ENCODE data around the gene UBAC2.
A peak's percentile ranks its signal among the peaks of the same experiment; 100 is the strongest.
"Not testable (repeated sequence)": the region's sequence is repeated elsewhere in the genome, so short reads cannot be mapped to it uniquely, and the experiment has no call there.

The UBAC2 gene

GRCh38 chr13:99190147-99190985 lies 10.3 kb upstream of the UBAC2 start:
- no peak for DNase-seq

GRCh38 chr13:99191336-99191899 lies 9.2 kb upstream of the UBAC2 start:
- DNase-seq = no peak

GRCh38 chr13:99191900-99192399 lies 8.7 kb upstream of the UBAC2 start:
- no peak for DNase-seq

- no peak for DNase-seq
These were observed 8.2 kb upstream of the UBAC2 start for GRCh38 chr13:99192480-99192879.

GRCh38 chr13:99193152-99193551 lies 7.5 kb upstream of the UBAC2 start:
- no peak for DNase-seq

- no peak for DNase-seq
These were observed 4.1 kb upstream of the UBAC2 start for GRCh38 chr13:99196466-99197116.

- no peak for DNase-seq
These were observed 3.5 kb upstream of the UBAC2 start for GRCh38 chr13:99197117-99197651.

- no peak for DNase-seq
These were observed 868 bp upstream of the UBAC2 start for GRCh38 chr13:99199541-99200431.

GRCh38 chr13:99203601-99204579 lies 3.2 kb downstream of the UBAC2 start:
- no peak for DNase-seq

GRCh38 chr13:99205621-99206220 lies 5.1 kb downstream of the UBAC2 start:
- DNase-seq = no peak

- no peak for DNase-seq
These were observed 5.6 kb downstream of the UBAC2 start for GRCh38 chr13:99206226-99206625.

- DNase-seq = no peak
These were observed 6.2 kb downstream of the UBAC2 start for GRCh38 chr13:99206873-99207272.

GRCh38 chr13:99207511-99207910 lies 6.9 kb downstream of the UBAC2 start:
- no peak for DNase-seq

- DNase-seq = no peak
These were observed 7.5 kb downstream of the UBAC2 start for GRCh38 chr13:99208185-99208584.

GRCh38 chr13:99208845-99209527 lies 8.3 kb downstream of the UBAC2 start:
- no peak for DNase-seq

- DNase-seq = not testable (repeated sequence)
These were observed 10.0 kb downstream of the UBAC2 start for GRCh38 chr13:99210627-99211026.

- no peak for DNase-seq
These were observed 10.9 kb downstream of the UBAC2 start for GRCh38 chr13:99211421-99212035.

GRCh38 chr13:99214232-99214631 lies 13.6 kb downstream of the UBAC2 start:
- peak; percentile 53 for DNase-seq

- no peak for DNase-seq
These were observed 14.1 kb downstream of the UBAC2 start for GRCh38 chr13:99214731-99215130.

Measured in stimulated activated CD4-positive, alpha-beta T cell treated with anti-CD3 and anti-CD28 coated beads, Interleukin-4, amount 100 ng/mL, for 1 hour (primary cell).